Fibroblast of mammary gland (primary cell): Measurements from ENCODE around the gene ASPG.
A peak's percentile ranks its signal among the peaks of the same experiment; 100 is the strongest.

Experiments
- DNase-seq: peaks from one replicate; pipeline ENCODE4 v3.0.0-alpha.2; 2010; ENCODE audit warnings: low read depth
- H3K4me3 ChIP-seq: 2 replicates; pipeline ENCODE4 v1.5.1; 2011; ENCODE audit warnings: low read depth, mild to moderate bottlenecking, low read length, moderate library complexity; ENCODE audit not compliant: control insufficient read depth
- CTCF ChIP-seq: conservative IDR thresholded peaks from 2 replicates; pipeline ENCODE4 v1.5.1; 2011; ENCODE audit warnings: low read depth, low read length, inconsistent platforms; ENCODE audit not compliant: control insufficient read depth, insufficient read depth

ASPG gene

GRCh38 chr14:104131968-104132732 lies 46.6 kb downstream of the ASPG start:
- H3K4me3 ChIP-seq = no peak overlapping the region
- no peak for TF ChIP-seq CTCF
- DNase-seq = no peak

GRCh38 chr14:104132981-104133380 lies 47.5 kb downstream of the ASPG start:
- no peak for TF ChIP-seq CTCF

GRCh38 chr14:104133496-104133895 lies 48.0 kb downstream of the ASPG start:
- H3K4me3 ChIP-seq = no peak overlapping the region
- TF ChIP-seq CTCF = no peak
- no peak for DNase-seq

More at GRCh38 chr14:104132981-104133380, 47.5 kb downstream of the ASPG start:
- DNase-seq = no peak
- H3K4me3 ChIP-seq = no peak overlapping the region

GRCh38 chr14:104134061-104134965 lies 48.8 kb downstream of the ASPG start:
- no peak for DNase-seq
- TF ChIP-seq CTCF = no peak
- no peak overlapping the region for H3K4me3 ChIP-seq

GRCh38 chr14:104135121-104135903 lies 49.8 kb downstream of the ASPG start:
- TF ChIP-seq CTCF = no peak
- peak; percentile 14 for DNase-seq
- H3K4me3 ChIP-seq = no peak overlapping the region

GRCh38 chr14:104135904-104136471 lies 50.5 kb downstream of the ASPG start:
- no peak for DNase-seq
- no peak overlapping the region for H3K4me3 ChIP-seq
- TF ChIP-seq CTCF = no peak
